Measurements from ENCODE around the gene LINC00237.

Gene LINC00237

GRCh38 chr20:21106171-21107017 is at the start of gene LINC00237:
TSS of gene LINC00237 (minus strand) at chr20:21106358.
- no peak for DNase-seq (ENCODE audit: low read depth in 2 of 2)

GRCh38 chr20:21155268-21155667 is 49.1 kb upstream of the LINC00237 start:
- no peak for DNase-seq (ENCODE audit: low read depth in 2 of 2)

- no peak for DNase-seq (ENCODE audit: low read depth in 2 of 2)
These were observed 48.5 kb upstream of the LINC00237 start for GRCh38 chr20:21154692-21155091.

GRCh38 chr20:21151791-21152190 is 45.6 kb upstream of the LINC00237 start:
- no peak for DNase-seq (ENCODE audit: low read depth in 2 of 2)

- no peak for DNase-seq (ENCODE audit: low read depth in 2 of 2)
These were observed 43.2 kb upstream of the LINC00237 start for GRCh38 chr20:21149344-21149743.

GRCh38 chr20:21147593-21147992 is 41.4 kb upstream of the LINC00237 start:
- no peak for DNase-seq (ENCODE audit: low read depth in 2 of 2)

GRCh38 chr20:21146215-21146614 is 40.1 kb upstream of the LINC00237 start:
- DNase-seq (ENCODE audit: low read depth in 2 of 2), result no peak

- DNase-seq (ENCODE audit: low read depth in 2 of 2), result no peak
These were observed 39.3 kb upstream of the LINC00237 start for GRCh38 chr20:21145424-21145823.

- DNase-seq (ENCODE audit: low read depth in 2 of 2), result no peak
These were observed 37.2 kb upstream of the LINC00237 start for GRCh38 chr20:21143194-21143890.

GRCh38 chr20:21141825-21142224 is 35.7 kb upstream of the LINC00237 start:
- no peak for DNase-seq (ENCODE audit: low read depth in 2 of 2)

- no peak for DNase-seq (ENCODE audit: low read depth in 2 of 2)
These were observed 33.9 kb upstream of the LINC00237 start for GRCh38 chr20:21139881-21140566.

GRCh38 chr20:21137078-21137477 is 30.9 kb upstream of the LINC00237 start:
- DNase-seq (ENCODE audit: low read depth in 2 of 2), result no peak

- no peak for DNase-seq (ENCODE audit: low read depth in 2 of 2)
These were observed 30.0 kb upstream of the LINC00237 start for GRCh38 chr20:21136015-21136732.

- no peak for DNase-seq (ENCODE audit: low read depth in 2 of 2)
These were observed 28.8 kb upstream of the LINC00237 start for GRCh38 chr20:21134883-21135493.

GRCh38 chr20:21133917-21134622 is 27.9 kb upstream of the LINC00237 start:
- no peak for DNase-seq (ENCODE audit: low read depth in 2 of 2)

GRCh38 chr20:21133404-21133803 is 27.2 kb upstream of the LINC00237 start:
- no peak for DNase-seq (ENCODE audit: low read depth in 2 of 2)

GRCh38 chr20:21129861-21130260 is 23.7 kb upstream of the LINC00237 start:
- no peak for DNase-seq (ENCODE audit: low read depth in 2 of 2)

- DNase-seq (ENCODE audit: low read depth in 2 of 2), result no peak
These were observed 21.2 kb upstream of the LINC00237 start for GRCh38 chr20:21127201-21127981.

GRCh38 chr20:21126581-21126870 is 20.4 kb upstream of the LINC00237 start:
- DNase-seq (ENCODE audit: low read depth in 2 of 2), result no peak

All from stimulated activated CD8-positive, alpha-beta memory T cell treated with anti-CD3 and anti-CD28 coated beads, Interleukin-15, amount 100 ng/mL, for 4 hours (primary cell).